GM12892 (cell line): ENCODE results near the gene CCL22.

ENCODE experiments used
- POLR2A ChIP-seq: IDR thresholded peaks from 2 replicates; pipeline ENCODE4 v1.6.1; 2011; ENCODE audit warnings: low read depth, low read length, control low read depth
- POLR2AphosphoS5 ChIP-seq: IDR thresholded peaks from 2 replicates; pipeline ENCODE4 v1.6.1; 2011; ENCODE audit warnings: low read depth, low read length, control low read depth
- TAF1 ChIP-seq: IDR thresholded peaks from 2 replicates; pipeline ENCODE4 v1.6.1; 2011; ENCODE audit warnings: low read depth, mild to moderate bottlenecking, control low read depth, low read length, borderline replicate concordance

- TF ChIP-seq POLR2A (0 out of 2 replicates have a peak, but pooled peaks have one; percentile 21), POLR2AphosphoS5 (no peak), TAF1 (no peak)
Measured at GRCh38 chr16:57411362-57411976, 52.9 kb downstream of the CCL22 start.
